GM23338 (cell line): ENCODE data around the gene CFAP65. TPM values are rescaled to one million over a fixed set of nuclear protein-coding genes. Genes with fewer than 3 reads are reported as not detected.

Source experiments
- EZH2 ChIP-seq: fragments of 200-600 bp; sonication (generic); IDR thresholded peaks from one replicate; pipeline ENCODE4 v1.8.0; 2017; ENCODE audit warnings: antibody characterized with exemption, mild to moderate bottlenecking, low read depth; ENCODE audit not compliant: unreplicated experiment
- ZNF462 ChIP-seq: fragments of 250-450 bp; sonication (Bioruptor Pico); IDR thresholded peaks from 2 replicates; pipeline ENCODE4 v1.5.0; 2020; ENCODE audit warnings: mild to moderate bottlenecking, moderate library complexity
- polyA plus RNA-seq: library from polyadenylated mRNA; unstranded; fragments of >200 nt; fragmentation: Nextera tagmentation; extraction: Ambion mirVana; gene quantifications from 2 replicates; pipeline ENCODE4 v1.2.1, GENCODE V29; 2016
- total RNA-seq: library from RNA; depleted of rRNA; stranded (reverse); fragments of >200 nt; shearing (Covaris generic); gene quantifications from 2 replicates; pipeline ENCODE4 v1.2.3, GENCODE V29; 2014
- TF ChIP-seq, protein P1 (sequence below): IDR thresholded peaks from one replicate; pipeline ENCODE4 v1.6.1; 2018; ENCODE audit warnings: antibody characterized with exemption; ENCODE audit not compliant: unreplicated experiment

The CFAP65 gene
- total and polyA plus RNA-seq, 2 experiments from 2014 or later: 0.38 to 0.74 TPM

DNA sequence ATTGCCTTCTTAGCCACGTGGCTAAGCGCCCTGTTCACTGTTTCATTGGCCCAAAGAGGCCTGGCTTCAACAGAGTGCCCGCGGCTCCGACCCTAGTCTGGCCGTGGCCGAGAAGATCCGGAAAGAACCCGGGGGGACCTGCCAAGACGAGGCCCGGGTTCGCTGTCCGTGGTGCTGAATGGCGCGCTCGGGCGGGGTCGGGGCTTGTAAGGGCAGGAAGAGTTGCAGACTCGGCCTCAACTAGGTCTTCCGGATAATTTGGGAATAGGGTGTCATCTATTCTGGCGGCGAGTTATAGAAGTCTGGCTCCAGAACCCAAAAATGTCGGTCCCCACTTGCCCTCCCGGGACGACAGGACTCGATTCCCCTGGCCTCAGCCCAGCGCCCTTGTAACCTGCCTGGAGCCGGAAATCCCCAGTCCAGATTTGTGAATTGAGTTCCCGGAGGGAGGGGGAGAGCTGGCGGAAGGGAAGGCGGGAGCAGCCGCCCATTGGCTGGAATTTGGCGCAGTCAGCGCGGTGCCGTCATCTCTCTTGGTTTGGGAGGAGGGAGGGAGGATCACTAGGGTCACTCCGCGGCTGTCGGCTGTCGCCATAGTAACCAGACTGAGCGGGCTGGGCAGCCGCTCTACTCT lies 78.3 kb downstream of the CFAP65 start (continued):
- TF ChIP-seq, protein P1, sequence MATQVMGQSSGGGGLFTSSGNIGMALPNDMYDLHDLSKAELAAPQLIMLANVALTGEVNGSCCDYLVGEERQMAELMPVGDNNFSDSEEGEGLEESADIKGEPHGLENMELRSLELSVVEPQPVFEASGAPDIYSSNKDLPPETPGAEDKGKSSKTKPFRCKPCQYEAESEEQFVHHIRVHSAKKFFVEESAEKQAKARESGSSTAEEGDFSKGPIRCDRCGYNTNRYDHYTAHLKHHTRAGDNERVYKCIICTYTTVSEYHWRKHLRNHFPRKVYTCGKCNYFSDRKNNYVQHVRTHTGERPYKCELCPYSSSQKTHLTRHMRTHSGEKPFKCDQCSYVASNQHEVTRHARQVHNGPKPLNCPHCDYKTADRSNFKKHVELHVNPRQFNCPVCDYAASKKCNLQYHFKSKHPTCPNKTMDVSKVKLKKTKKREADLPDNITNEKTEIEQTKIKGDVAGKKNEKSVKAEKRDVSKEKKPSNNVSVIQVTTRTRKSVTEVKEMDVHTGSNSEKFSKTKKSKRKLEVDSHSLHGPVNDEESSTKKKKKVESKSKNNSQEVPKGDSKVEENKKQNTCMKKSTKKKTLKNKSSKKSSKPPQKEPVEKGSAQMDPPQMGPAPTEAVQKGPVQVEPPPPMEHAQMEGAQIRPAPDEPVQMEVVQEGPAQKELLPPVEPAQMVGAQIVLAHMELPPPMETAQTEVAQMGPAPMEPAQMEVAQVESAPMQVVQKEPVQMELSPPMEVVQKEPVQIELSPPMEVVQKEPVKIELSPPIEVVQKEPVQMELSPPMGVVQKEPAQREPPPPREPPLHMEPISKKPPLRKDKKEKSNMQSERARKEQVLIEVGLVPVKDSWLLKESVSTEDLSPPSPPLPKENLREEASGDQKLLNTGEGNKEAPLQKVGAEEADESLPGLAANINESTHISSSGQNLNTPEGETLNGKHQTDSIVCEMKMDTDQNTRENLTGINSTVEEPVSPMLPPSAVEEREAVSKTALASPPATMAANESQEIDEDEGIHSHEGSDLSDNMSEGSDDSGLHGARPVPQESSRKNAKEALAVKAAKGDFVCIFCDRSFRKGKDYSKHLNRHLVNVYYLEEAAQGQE: peak; percentile 98
- TF ChIP-seq ZNF462 (CRISPR knock-in tag) (no peak), EZH2 (no peak)
